ENCODE measurements around the gene SLBP.

Gene SLBP

DNA sequence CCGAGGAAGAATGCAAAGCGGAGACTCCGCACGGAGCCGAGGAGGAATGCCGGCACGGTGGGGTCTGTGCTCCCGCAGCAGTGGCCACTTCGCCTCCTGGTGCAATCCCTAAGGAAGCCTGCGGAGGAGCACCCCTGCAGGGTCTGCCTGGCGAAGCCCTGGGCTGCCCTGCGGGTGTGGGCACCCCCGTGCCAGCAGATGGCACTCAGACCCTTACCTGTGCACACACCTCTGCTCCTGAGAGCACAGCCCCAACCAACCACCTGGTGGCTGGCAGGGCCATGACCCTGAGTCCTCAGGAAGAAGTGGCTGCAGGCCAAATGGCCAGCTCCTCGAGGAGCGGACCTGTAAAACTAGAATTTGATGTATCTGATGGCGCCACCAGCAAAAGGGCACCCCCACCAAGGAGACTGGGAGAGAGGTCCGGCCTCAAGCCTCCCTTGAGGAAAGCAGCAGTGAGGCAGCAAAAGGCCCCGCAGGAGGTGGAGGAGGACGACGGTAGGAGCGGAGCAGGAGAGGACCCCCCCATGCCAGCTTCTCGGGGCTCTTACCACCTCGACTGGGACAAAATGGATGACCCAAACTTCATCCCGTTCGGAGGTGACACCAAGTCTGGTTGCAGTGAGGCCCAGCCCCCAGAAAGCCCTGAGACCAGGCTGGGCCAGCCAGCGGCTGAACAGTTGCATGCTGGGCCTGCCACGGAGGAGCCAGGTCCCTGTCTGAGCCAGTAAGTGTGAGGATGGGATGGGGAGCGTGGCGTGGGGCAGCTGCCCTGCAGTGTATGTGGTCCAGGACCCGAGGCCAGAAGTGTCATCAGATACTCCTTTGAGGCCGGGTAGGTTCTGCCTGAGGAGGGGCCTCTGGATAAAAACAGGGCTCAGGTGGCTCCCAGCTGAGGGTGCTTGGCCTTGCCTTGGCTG is 16.2 kb upstream of the SLBP start:
- no peak for FAIRE-seq
- DNase-seq (ENCODE audit: insufficient read length, low spot score): no peak

DNA sequence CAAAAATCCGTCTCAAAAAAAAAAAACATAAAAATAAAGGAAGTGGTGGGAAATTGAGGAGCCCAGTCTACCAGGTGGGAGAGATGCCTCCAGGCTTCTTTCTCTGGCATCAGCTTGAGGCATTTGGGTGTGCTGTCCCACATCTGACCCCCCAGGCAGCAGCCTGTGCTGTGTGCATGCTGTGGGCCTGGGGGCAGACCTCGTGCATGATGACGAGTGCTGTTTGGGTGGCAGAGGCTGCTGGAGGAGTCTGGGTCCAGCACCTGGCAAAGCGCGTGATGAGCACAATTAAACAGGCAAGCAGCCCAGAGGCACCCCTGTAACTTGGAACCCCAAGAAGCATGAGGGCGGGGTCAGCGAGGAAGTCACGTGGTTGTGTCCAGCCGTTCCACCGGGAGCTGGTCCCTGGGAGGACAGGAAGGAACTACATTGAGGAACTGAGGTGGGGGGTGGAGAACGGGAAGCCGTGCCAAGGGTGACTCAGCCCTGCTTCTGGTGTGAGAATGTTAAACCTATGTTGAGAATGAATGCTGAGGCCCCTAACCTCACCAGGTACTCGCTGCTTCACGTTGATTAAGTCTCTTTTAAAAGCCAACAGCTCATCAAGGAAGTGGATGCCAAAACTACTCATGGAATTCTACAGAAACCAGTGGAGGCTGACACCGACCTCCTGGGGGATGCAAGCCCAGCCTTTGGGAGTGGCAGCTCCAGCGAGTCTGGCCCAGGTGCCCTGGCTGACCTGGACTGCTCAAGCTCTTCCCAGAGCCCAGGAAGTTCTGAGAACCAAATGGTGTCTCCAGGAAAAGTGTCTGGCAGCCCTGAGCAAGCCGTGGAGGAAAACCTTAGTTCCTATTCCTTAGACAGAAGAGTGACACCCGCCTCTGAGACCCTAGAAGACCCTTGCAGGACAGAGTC is 15.3 kb upstream of the SLBP start:
- DNase-seq (ENCODE audit: insufficient read length, low spot score) (no peak), FAIRE-seq (no peak)

DNA sequence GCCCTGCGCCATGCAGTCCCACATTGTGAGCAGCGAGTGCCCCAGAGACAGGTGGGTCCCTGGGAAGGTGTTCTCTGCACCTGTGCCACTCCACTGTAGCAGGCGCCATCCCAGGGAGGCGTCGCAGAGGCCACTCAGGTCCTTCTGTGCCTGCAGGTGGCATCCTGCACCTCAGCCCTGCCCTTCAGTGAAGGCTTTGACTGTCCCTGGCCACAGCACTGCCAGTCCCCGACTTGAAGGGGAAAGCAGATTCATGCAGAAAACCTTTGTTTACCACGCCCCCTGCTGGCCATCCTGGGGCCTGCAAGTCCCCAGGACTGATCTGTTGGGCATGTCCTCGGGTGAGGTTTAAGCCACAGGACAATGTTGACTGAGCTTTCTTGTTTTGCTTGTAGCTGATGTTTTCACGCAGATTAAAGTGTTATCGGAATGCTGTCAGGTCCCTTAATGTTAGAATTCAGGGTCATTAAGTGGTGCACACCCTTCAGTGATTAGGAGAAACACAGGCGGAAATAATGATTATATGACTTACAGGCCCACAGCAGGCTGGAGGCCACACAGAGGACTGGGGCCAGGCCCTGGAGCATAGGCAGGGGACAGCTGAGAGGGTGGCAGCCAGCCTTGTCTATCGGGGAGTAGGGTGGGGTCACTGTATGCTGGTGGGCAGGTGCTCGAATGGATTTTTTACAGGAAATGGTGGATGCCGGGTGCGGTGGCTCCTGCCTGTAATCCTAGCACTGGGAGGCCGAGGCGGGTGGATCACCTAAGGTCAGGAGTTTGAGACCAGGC is 14.2 kb upstream of the SLBP start:
- peak; percentile 78 for DNase-seq (ENCODE audit: insufficient read length, low spot score)
- FAIRE-seq: peak; percentile 94

DNA sequence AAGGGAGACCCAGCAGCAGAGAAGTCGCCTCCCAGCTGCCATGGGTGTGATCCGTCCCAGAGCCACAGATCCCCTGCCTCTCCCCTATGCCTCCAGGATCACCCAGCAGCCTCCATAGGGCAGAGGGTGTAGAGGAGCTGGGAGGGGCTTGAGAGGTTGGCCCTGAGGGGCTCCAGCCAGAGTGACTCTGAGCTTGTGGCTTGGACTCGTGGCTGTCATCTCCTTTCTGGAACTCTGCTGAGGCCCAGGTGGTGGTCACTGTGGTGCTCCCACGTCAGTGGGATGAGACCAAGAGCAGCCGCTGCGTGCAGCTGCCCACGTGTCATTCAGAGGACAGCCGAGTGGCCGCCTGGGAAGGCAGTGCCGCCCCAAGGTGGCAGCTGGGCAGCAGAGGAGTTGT is 13.4 kb upstream of the SLBP start:
- no peak for DNase-seq (ENCODE audit: insufficient read length, low spot score)
- no peak for FAIRE-seq

DNA sequence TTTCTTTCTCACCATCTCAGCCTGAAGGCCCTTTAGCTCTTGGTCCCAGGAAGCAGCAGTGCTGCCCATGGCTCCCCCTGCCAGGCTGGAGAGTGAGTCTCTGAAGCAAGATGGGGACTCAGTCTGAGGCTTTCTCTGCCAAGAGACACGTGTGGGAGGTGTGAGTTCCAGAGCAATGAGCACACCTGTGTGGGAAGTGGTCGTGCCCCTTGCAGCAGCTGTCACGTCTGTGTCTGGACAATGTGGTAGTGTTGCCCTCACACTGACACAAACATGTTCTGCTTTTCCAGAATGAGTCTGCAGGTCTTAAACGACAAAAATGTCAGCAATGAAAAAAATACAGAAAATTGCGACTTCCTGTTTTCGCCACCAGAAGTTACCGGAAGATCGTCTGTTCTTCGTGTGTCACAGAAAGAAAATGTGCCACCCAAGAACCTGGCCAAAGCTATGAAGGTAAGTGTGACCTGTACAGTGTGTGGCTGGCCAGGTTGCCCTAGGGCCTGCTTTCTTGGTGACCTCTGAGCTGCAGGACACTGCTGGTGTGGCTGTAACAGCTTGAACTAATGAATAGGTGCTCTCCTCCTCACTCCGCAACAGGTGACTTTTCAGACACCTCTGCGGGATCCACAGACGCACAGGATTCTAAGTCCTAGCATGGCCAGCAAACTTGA is 11.1 kb upstream of the SLBP start:
- no peak for DNase-seq (ENCODE audit: insufficient read length, low spot score)
- FAIRE-seq: peak; percentile 82

DNA sequence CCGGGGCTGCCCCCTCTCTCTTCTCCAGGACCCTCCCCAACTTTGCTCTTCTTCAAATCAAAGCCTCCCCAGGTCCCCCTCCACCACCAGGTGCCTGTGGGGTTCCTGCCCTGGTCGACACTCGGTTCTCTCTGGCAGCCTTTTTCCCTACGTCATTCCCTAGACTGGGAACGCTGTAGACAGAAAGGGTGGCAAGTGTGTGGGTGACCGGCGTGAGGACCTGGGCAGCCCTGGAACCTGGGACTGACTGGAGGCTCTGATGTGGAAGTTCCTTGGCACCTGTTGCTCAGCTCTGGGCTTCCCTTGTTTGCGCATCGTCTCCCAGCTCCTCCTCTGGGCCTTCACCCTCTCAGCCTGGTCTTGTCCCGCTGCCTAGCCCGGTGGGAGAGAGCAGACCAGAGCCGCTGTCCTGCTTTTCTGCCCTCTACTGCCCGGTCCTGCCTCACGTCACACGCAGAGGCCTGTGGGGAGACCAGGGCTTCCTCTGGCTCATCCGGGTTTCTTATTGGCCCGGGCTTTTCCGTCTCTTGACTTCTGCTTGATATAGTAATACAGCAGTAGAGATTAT is 10.5 kb upstream of the SLBP start:
- DNase-seq (ENCODE audit: insufficient read length, low spot score) (no peak), FAIRE-seq (peak; percentile 58)

DNA sequence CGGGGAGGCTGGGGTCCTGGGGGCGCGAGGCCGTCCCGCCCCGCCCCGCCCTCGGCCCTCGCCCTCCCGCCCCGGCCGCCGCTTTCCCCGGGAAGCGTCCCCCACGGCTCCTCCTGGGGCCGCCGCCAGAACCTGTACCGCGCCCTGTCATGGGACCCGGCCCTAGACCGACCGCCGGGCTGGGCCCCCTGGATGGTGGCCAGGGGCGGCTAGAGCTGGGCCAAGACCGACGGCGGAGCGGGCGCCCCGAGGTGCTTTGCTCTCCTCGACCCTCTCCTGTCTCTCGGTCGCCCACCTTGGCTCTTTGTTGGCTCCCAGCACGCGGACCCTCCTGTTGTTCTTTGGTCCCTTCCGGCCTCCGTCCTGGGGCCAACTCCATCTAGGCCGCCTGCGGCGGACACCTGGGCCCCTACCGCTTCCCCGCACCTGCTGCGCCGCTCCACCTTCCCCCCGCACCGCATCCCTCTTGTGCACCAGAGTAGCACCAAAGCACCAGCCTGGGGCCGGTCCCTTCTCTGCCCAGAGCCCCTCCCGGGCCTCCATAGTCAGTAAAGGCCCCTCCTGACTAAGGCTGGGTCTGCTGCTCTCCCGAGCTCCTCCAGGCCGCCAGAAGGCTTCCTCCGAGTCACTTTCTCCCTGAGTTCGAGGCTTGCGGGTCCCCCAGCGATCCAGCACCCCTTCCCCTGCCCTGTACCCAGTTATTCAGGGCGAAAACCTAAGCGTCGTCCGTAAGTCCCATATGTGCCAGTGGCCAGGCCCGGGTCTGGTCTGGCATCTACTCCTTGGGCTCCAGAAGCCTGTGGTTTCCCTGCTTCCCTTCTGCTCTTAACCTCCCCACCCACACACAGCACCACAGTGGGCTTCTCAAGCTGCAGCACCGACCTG is 9.8 kb upstream of the SLBP start:
- no peak for FAIRE-seq
- DNase-seq (ENCODE audit: insufficient read length, low spot score): no peak

DNA sequence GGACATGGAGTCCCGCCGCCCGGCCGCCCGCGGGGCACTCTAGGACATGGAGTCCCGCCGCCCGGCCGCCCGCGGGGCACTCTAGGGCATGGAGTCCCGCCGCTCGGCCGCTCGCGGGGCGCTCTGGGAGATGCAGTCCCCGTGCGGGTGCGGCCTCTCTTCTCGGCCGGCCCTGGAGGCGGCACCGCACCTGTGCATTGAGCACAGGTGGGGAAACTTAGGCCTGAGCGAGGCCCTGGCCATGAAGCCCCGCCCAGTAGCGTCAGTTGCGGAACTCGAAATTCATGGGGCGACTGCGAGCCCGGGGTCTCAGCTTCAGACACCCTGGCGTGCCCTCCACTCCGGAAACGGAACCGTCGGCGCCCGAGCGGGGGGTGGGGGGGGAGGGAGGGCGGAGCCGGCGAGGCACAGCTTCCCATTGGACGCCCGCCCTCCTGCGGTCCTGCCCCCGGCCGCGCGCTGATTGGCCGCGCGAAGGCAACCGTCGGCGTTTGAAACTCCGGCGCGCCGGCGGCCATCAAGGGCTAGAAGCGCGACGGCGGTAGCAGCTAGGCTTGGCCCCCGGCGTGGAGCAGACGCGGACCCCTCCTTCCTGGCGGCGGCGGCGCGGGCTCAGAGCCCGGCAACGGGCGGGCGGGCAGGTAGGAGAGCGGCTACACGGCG is 9.0 kb upstream of the SLBP start, which contains the start of the genes TACC3 and TMEM129:
TSS of gene TACC3 (plus strand) at position 519 of the 663 bp plus-strand sequence. CDS start 1,901 bp downstream, outside the sequence.
TSS of gene TMEM129 (minus strand) at position 321 of the 663 bp plus-strand sequence. CDS start 486 bp downstream, outside the sequence.
- peak; percentile 91 for FAIRE-seq
- DNase-seq (ENCODE audit: insufficient read length, low spot score): peak; percentile 93

DNA sequence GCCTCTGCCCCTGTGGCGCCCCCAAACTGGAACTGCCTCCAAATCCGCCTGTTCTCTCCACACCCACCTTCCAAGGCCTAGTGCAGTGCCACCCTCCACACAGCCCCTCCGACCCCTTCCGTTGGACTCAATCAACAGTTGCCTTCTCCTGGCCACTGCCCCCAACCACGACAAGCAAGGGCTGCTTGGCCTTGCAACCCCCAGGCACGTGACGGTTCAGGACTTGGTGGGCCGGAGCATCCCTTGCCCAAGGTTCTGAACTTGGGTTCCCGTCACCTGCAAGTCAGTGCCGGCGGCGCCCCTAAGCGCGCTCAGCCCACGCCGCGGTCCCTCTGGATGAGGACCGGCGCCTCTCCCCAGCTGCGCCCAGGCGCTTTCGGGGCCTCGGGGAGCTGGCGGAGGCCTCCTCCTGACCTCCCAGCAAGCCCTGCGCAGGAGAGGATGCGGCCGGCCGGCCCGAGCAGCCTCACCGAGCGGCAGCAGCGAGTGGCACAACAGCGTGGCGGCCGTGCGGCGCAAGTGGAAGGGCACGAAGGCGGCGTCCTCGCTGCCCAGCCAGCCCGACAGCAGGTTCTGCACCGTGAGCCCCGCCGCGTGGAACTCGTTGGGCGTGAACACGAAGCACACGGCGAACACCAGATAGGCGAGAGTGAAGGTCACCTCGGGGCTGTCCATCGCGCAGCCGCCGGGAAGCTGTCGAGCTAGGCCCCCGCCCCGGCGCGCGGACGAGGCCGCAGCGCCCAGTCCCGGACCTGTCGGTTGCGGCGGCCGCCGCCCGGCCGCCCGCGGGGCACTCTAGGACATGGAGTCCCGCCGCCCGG is 8.3 kb upstream of the SLBP start:
- no peak for DNase-seq (ENCODE audit: insufficient read length, low spot score)
- FAIRE-seq: peak; percentile 37

DNA sequence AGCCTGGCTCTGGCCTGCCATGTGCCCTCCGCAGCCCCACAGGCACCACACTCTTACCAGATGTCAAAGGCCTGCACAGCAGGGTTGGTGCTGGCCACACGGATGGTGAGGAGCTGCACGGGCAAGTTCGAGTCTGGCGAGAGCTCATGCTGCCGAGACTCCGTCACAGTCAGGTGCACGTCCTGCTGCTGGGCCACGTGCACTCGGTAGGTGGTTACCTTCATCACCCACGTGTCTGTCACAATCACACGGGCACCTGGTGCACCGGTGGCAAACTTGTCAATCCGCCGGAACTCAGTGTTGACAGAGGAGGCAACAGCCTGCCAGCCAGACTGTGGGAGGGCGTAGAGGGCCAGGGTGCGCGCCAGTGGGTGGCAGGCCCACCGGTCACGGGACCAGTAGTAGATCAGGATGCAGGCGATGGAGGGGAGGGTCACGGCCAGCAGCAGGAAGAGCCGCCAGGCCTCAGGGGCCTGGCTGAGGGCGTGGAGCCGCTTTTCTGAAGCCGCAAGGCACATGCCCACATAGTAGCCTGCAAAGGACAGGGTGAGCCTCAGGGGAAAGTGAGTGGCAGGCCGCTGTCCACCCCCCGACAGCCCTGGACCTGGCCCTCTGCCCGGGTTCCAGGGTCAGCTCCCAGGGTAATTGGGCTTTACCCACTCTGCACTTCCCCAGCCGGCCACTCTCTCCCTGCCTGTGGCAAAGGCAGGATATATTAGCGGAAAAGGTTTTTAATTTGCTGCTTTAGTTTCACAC is 6.2 kb upstream of the SLBP start:
- no peak for FAIRE-seq
- DNase-seq (ENCODE audit: insufficient read length, low spot score): no peak

DNA sequence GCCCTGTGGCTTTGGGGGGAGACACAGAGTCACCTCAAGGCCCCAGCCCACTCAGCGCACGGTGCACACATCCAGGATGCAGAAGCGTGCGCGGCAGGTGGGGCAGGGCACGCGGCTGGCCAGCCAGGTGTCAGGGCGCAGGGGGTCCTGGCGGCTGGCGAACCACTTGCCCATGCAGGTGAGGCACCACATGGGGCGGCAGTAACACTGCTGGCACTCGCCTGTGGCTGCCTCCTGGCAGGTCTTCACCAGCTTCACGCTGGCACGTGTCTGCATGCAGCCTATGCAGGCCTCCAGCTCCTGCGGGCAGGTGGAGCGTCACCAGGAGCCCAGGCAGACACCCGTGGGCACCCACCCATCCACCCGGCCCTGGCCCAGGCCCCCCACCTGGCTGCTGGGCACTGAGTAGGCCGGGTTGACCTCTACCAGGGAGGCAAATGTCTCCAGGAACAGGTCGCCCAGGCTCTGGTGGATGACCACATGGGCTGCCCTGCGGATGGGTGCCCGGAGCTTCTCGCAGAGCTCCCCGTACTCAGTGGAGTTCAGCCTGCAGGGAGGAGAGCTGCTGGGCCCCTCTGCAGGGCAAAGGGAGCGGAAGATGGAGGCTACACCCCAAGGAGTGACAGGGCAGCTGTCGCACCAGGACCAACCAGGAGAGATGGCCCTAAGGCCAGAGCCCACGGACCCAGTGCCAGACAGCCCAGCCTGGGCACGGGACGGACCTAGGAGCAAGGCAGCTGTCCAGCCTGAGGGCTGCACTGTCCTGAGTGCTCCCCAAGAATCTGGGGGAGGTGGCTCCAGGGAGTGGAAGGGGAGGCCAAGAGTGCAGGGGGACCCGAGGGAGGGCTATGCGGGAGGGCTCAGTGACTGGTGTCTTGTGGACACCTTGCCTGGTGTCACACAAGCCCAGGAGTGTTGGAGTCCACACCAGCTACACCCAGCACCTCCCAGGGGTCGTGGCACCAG is 5.3 kb upstream of the SLBP start:
- FAIRE-seq (no peak), DNase-seq (ENCODE audit: insufficient read length, low spot score) (no peak)

DNA sequence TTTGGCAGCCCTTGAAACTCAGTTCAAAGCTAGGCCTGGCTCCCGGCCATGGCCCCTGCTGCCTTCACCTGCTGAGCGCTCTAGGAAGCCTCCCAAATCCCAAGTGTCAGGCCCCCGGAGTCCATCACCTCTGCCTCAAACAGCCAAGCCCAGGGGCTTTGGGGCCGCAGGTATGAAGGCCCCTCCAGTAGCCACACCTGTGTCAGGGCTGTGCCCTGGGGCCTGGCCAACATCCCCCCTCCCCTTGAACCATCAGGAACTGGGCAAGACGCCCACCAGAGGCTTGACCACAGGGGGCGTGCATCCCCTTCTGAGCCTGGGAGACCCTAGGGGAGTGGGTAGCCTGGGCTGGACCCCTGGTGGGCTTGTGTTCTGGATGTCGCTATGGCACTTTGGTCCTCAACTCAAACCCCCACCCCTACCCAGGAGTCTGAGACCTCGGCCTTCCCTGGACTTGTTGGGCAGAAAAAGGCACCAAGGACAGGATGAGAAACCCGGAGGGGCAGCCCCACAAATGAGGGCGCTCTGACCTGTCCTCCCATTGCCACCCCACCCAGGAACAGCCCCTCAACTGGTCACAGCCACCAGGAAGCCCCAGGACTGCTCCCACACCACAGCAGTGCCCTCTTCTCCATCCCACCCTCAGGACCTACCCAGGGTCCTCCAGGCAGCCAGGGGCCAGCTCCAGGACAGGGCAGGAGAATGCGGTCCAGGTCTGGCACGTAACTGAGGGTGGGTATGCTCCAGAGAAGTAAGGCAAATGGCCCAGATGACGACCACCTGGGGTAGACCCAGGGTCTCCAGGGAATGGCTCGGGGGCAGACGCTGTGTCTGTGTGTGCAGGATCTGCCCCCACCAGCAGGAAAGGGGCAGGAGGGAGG is 4.2 kb upstream of the SLBP start:
- DNase-seq (ENCODE audit: insufficient read length, low spot score) (no peak), FAIRE-seq (no peak)

DNA sequence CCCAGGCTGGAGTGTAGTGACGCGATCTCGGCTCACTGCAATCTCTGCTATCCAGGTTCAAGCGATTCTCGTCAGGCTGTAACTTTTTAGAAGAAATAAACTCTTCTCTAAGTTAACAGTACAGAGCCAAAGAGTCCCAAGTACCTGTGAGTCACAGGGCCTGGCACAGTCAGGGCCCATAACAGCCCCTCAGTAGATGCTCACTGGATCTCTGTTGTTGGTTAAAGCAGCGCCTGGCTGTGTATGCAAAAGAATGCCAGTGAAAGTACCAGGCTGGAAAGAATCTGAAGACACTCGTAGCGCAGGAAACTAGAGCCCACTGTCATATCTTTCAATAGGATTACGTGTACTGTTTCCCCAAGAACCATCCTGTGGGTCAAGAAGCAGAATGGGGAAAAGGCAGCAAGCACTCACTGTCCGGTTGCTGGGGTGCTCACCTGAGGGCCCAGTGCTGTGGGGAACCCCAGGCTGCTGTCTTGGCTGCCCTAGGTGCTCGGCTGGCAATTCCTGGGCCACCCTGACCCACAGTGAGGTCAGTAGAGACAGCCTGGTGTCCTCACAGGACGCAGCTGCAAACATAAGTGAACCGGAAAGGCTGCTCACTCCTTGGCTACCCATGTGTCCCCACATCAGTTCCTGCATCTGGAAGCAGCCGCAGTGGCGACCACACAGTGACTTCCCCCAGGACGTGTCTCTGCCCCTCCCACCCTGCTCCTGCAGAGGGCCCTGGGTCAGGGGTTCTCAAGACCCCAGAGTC is 3.1 kb upstream of the SLBP start:
- no peak for DNase-seq (ENCODE audit: insufficient read length, low spot score)
- FAIRE-seq: peak; percentile 33
